Esophagus squamous epithelium (tissue), 5 donors: ENCODE measurements around the gene HIBCH. TPM values are rescaled to one million over a fixed set of nuclear protein-coding genes. Genes with fewer than 3 reads are reported as not detected.

Source experiments
- DNase-seq: peaks from one replicate; lab custom pipeline; 2025; lab: John Stamatoyannopoulos, UW
- H3K27ac ChIP-seq, 4 donors: fragments of 200-600 bp; sonication (generic); one replicate each; pipeline ENCODE4 v1.5.1; 2016 to 2019; ENCODE audit warnings: mild to moderate bottlenecking in 1 of 4
- H3K27me3 ChIP-seq, 4 donors: fragments of 200-600 bp; sonication (generic); 1 replicate in 3 of 4; 2 replicates in 1 of 4; pipeline versions ENCODE4 v1.5.1 to v1.6.0; 2017 to 2021; ENCODE audit warnings: antibody characterized with exemption in 1 of 4
- H3K36me3 ChIP-seq, 3 donors: fragments of 200-600 bp; sonication (generic); one replicate each; pipeline ENCODE4 v1.5.1; 2016 to 2019
- H3K4me1 ChIP-seq, 3 donors: fragments of 200-600 bp; sonication (generic); one replicate each; pipeline ENCODE4 v1.5.1; 2017 to 2019
- H3K4me3 ChIP-seq, 4 donors: fragments of 200-600 bp; sonication (generic); 1 replicate in 3 of 4; 2 replicates in 1 of 4; pipeline ENCODE4 v1.5.1; 2016 to 2019; ENCODE audit warnings: mild to moderate bottlenecking in 2 of 4, moderate library complexity in 1 of 4
- H3K9me3 ChIP-seq, 3 donors: fragments of 200-600 bp; sonication (generic); one replicate each; pipeline ENCODE4 v1.5.1; 2016 to 2019
- CTCF ChIP-seq, 6 experiments: fragments of 450-650 bp in 4 of 6; fragments of 200-600 bp in 2 of 6; sonication (generic) in 2 of 6; IDR thresholded peaks; one replicate each; pipeline ENCODE4 v1.5.1; 2016 to 2019; ENCODE audit warnings: antibody characterized with exemption in 6 of 6, mild to moderate bottlenecking in 4 of 6, moderate library complexity in 4 of 6
- POLR2A ChIP-seq, 4 donors: fragments of 450-650 bp; IDR thresholded peaks; one replicate each; pipeline ENCODE4 v1.6.1; 2017; ENCODE audit warnings: antibody characterized with exemption in 4 of 4, mild to moderate bottlenecking in 4 of 4, moderate library complexity in 3 of 4
- WGBS, 2 donors: methylation state at CpG; one replicate each; pipeline ENCODE4 v1.1.5; 2018; 5-methylcytosine and 5-hydroxymethylcytosine counted together
- intact Hi-C: fragments of 100-400 bp; cut with DNase I; formaldehyde crosslinking; loops from one replicate; pipeline ENCODE4 v1.15.0; 2022
- total RNA-seq, 4 donors: library from RNA; depleted of rRNA; stranded (reverse); fragments of >200 nt; gene quantifications; one replicate each; pipeline ENCODE4 v1.1.0, GENCODE V29; 2016
- donor health status: DM: yes; HTN: yes; CAD: no.

Gene HIBCH
- total RNA-seq, 4 donors from 2014 or later = 20.9 to 31.5 (median 29.9) TPM

- no peak overlapping the region for H3K27ac ChIP-seq
- no peaks in the 10 kb centered on the region for H3K27me3 ChIP-seq
- peaks cover 0 to 48% (median 0%) of the 10 kb centered on the region in 3 donors for H3K4me1 ChIP-seq
- 85 to 94% methylated on average over 7 of the region's 7 CpGs for WGBS, 2 donors
- no peak for DNase-seq
- peaks cover 0 to 40% (median 0%) of the 10 kb centered on the region in 3 donors for H3K36me3 ChIP-seq
- TF ChIP-seq CTCF (IDR thresholded peaks at IDR 0.05) (no peak), POLR2A (IDR thresholded peaks at IDR 0.05) (no peak)
- no peaks in the 10 kb centered on the region for H3K9me3 ChIP-seq
- H3K4me3 ChIP-seq = no peak overlapping the region
- intact Hi-C loops = no loop called here
Measured at GRCh38 chr2:190311893-190312634, 7.6 kb downstream of the HIBCH start.

- TF ChIP-seq POLR2A (IDR thresholded peaks at IDR 0.05) = no peak
- TF ChIP-seq CTCF (IDR thresholded peaks at IDR 0.05) = no peak
- intact Hi-C loops = no loop called here
- Histone ChIP-seq H3K36me3 (peaks cover 0 to 63% (median 0%) of the 10 kb centered on the region in 3 donors), H3K27me3 (no peaks in the 10 kb centered on the region), H3K4me1 (peaks cover 0 to 9% (median 0%) of the 10 kb centered on the region in 3 donors), H3K27ac (no peak overlapping the region), H3K9me3 (no peaks in the 10 kb centered on the region), H3K4me3 (no peak overlapping the region)
- WGBS, 2 donors = 85 to 94% methylated on average over 1 of the region's 1 CpG
- no peak for DNase-seq
Measured at GRCh38 chr2:190308031-190308430, 11.6 kb downstream of the HIBCH start.

GRCh38 chr2:190304404-190304803 lies 15.2 kb downstream of the HIBCH start:
- Histone ChIP-seq H3K27me3 (no peaks in the 10 kb centered on the region), H3K36me3 (peaks cover 0 to 63% (median 0%) of the 10 kb centered on the region in 3 donors), H3K9me3 (no peaks in the 10 kb centered on the region), H3K4me1 (no peaks in the 10 kb centered on the region), H3K4me3 (no peak overlapping the region), H3K27ac (no peak overlapping the region)
- intact Hi-C loops = no loop called here
- WGBS, 2 donors = 73 to 86% methylated on average over 5 of the region's 5 CpGs
- DNase-seq = no peak
- TF ChIP-seq POLR2A (IDR thresholded peaks at IDR 0.05) (no peak), CTCF (IDR thresholded peaks at IDR 0.05) (no peak)

GRCh38 chr2:190303647-190304046 lies 16.0 kb downstream of the HIBCH start:
- intact Hi-C loops = no loop called here
- H3K27me3 ChIP-seq = no peaks in the 10 kb centered on the region
- TF ChIP-seq CTCF (IDR thresholded peaks at IDR 0.05) (no peak), POLR2A (IDR thresholded peaks at IDR 0.05) (no peak)
- DNase-seq = no peak
- no peak overlapping the region for H3K27ac ChIP-seq
- no peak overlapping the region for H3K4me3 ChIP-seq
- no peaks in the 10 kb centered on the region for H3K4me1 ChIP-seq
- peaks cover 0 to 56% (median 0%) of the 10 kb centered on the region in 3 donors for H3K36me3 ChIP-seq
- no peaks in the 10 kb centered on the region for H3K9me3 ChIP-seq

- Histone ChIP-seq H3K4me3 (no peak overlapping the region), H3K27me3 (no peaks in the 10 kb centered on the region), H3K27ac (no peak overlapping the region), H3K36me3 (peaks cover 0 to 47% (median 2%) of the 10 kb centered on the region in 3 donors), H3K4me1 (no peaks in the 10 kb centered on the region), H3K9me3 (no peaks in the 10 kb centered on the region)
- TF ChIP-seq CTCF (IDR thresholded peaks at IDR 0.05) = no peak
- TF ChIP-seq POLR2A (IDR thresholded peaks at IDR 0.05) = no peak
- no peak for DNase-seq
- intact Hi-C loops = no loop called here
- 84 to 93% methylated on average over 1 of the region's 1 CpG for WGBS, 2 donors
Measured at GRCh38 chr2:190302052-190302451, 17.6 kb downstream of the HIBCH start.
